H1 (cell line): Measurements from ENCODE around the gene ICAM5. TPM values are rescaled to one million over a fixed set of nuclear protein-coding genes. Genes with fewer than 3 reads are reported as not detected.

Experiments
- KDM5A ChIP-seq: fragments of 200-600 bp; IDR thresholded peaks from 2 replicates; pipeline ENCODE4 v1.7.1; 2012; ENCODE audit warnings: mild to moderate bottlenecking, low read length, inconsistent platforms, mixed read lengths
- polyA plus RNA-seq, 7 experiments: library from polyadenylated mRNA; depleted of rRNA in 3 of 7; stranded (reverse) in 5 of 7; unstranded in 2 of 7; fragments of >200 nt in 5 of 7; fragments of 200-250 nt in 2 of 7; gene quantifications; 1 replicate in 5 of 7; 2 replicates in 1 of 7; 4 replicates in 1 of 7; pipeline versions ENCODE4 v1.2.1 to v1.2.3, GENCODE V29; 2011 to 2013; ENCODE audit warnings: missing spikeins in 2 of 7, mixed read lengths in 2 of 7
- total RNA-seq: library from RNA; stranded (reverse); fragmentation: NEBNext Ultra II Directional; extraction: Animal tissue kit (Norgen Biotek cat#: 25700); gene quantifications from 2 replicates; pipeline ENCODE4 v1.2.1, GENCODE V29; 2021

ICAM5 gene
- total and polyA plus RNA-seq, 2 of the 8 experiments (the other 6 are each of a cell fraction or from before 2014, with no cell fraction given), result 3.9 to 4.8 TPM

DNA sequence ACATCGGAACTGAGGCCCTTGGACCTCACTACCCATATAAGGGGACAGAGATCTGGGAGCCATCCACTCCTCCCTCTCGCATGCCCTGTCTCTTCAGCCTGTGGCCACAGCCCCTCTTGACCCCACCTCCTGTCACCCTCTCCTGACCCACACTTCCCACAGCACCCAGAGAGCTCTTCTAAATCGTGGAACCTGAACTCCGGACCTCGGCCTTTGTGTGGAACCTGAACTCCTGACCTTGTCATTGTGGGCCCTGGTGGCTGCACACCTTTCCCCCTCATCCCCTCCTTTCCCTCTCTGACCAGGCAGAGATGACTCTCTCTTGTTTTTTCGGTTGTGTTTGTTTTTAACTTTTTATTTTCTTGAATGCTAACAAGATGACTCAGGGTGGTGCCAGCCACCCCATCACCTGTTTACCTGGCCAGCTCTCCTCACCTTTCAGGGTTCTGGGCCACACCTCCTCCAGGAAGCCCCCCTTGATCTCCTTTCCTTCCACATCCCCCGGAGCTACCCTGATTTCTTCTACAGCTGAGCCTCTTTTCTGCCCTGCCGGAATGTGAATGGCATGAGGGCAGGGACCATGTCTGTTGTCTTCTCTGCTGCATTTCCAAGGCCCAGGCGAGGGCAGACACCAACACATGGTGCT lies 32.7 kb upstream of the ICAM5 start (continued):
- TF ChIP-seq KDM5A, result no peak
